Measurements from ENCODE around the gene UBE2E2. TPM values are rescaled to one million over a fixed set of nuclear protein-coding genes. Genes with fewer than 3 reads are reported as not detected.

The UBE2E2 gene
- polyA plus RNA-seq, 3 donors, result 43.0 to 56.8 (median 53.0) TPM

DNA sequence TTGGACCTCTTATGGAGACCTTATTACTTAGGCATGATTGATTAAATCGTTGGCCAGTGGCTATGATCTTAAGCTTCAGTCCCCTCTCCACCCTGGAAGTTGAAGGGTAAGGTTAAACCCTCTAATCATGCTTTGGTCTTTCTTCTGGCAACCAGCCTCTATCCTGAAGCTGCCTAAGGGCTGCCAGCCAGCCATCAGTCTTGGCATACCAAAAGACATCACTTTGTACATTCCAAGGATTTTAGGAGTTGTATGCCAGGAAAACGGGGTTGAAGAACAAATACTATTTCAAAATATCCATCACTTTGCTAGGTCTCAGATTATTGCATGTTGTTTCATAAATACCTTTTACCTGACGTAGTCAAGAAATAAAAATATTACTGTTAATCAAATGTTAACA lies 28.9 kb downstream of the UBE2E2 start:
- no peak for DNase-seq (ENCODE audit: extremely low read depth in 1 of 11, low read depth in 9 of 11, low spot score in 4 of 11)

DNA sequence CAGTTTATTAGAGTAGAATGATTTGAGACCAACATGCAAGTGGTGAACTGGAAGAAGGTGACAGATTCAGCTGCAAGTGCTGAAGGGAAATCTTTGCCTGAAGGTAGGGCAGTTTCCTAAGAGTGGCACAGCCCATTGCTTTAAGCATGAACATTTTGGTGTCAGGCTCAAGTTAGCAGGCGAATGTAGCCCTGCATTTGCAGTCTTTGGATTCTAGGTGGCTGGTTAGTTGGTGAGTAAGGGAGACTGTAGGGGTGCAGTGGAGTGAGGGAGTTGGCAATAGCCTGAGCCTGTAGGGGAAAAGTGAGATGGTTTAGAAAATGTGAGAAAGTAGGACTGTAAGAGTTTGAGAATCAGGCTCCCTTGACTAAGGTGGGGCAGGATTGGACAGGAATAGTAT lies 29.7 kb downstream of the UBE2E2 start:
- no peak for DNase-seq (ENCODE audit: extremely low read depth in 1 of 11, low read depth in 9 of 11, low spot score in 4 of 11)

DNA sequence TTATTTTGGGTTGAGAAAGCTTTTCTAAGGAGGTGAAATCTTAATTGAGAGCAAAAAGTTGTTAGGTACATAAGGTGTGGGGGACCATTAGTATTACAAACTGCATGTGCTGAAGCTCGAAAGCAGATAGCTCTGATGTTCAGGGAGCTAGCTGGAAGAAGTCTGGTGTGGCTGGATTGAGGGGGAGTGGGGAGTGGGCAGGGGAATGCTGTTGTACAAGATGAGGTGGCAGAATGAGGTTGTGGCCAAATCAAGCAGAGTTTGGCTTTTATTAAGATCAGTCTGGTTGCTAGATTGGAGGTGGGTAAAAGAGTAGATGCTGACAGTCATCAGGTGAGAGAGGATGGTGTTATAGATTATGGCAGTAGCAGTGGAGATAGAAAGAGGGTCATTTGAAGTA lies 32.1 kb downstream of the UBE2E2 start:
- no peak for DNase-seq (ENCODE audit: extremely low read depth in 1 of 11, low read depth in 9 of 11, low spot score in 4 of 11)

DNA sequence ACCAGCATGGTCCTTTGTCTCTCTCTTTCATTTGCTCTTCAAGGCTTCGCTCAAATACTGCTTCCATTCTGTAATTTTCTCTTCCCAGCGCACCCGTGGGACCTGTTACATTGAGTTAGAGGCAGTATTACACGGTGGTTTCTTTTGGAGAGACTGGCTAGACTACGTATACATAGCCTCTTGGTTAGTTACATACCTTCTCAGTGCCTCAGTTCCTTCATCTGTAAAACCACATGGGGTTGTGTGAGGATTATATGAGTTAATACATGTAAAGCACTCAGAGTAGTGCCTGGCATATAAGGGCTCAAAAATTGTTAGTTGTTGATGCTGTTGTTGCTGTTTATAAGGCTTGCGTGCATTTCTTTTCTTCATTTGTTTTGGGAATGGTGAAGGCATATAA lies 33.8 kb downstream of the UBE2E2 start:
- DNase-seq (ENCODE audit: extremely low read depth in 1 of 11, low read depth in 9 of 11, low spot score in 4 of 11), result no peak

DNA sequence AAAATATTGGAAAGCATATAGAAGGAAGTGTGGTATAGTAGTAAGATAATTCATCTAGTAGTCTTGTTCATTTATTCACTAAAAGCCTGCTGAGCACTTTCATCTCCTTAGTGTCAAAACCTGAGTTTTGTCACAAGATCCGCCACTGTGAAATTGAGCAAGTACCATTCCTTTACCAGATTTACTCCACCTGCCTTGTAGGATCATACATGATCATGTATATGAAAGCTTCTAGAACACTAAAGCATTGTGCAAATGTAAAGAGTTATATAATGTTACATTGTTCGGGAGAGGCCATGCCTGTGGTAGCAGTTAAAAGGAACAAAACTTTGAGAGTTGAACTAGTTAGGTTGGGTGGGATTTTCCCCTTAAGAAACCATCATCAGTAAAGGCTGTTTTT lies 35.0 kb downstream of the UBE2E2 start:
- DNase-seq (ENCODE audit: extremely low read depth in 1 of 11, low read depth in 9 of 11, low spot score in 4 of 11), result no peak

DNA sequence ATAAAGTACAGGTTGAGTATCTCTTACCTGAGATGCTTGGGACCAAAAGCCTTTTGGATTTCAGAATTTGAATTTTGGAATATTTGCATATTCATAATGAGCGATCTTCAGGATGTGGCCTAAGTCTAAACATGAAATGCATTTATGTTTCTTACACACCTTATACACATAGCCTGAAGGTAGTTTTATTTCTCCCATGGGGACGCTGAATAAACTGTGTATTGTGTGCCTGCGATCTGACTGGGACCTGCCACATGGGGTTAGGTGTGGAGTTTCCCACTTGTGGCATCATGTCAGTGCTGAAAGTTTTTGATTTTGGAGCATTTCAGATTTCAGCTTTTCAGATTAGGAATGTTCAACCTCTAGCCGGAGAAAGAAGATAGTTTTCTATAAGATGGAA lies 35.5 kb downstream of the UBE2E2 start:
- DNase-seq (ENCODE audit: extremely low read depth in 1 of 11, low read depth in 9 of 11, low spot score in 4 of 11), result no peak

DNA sequence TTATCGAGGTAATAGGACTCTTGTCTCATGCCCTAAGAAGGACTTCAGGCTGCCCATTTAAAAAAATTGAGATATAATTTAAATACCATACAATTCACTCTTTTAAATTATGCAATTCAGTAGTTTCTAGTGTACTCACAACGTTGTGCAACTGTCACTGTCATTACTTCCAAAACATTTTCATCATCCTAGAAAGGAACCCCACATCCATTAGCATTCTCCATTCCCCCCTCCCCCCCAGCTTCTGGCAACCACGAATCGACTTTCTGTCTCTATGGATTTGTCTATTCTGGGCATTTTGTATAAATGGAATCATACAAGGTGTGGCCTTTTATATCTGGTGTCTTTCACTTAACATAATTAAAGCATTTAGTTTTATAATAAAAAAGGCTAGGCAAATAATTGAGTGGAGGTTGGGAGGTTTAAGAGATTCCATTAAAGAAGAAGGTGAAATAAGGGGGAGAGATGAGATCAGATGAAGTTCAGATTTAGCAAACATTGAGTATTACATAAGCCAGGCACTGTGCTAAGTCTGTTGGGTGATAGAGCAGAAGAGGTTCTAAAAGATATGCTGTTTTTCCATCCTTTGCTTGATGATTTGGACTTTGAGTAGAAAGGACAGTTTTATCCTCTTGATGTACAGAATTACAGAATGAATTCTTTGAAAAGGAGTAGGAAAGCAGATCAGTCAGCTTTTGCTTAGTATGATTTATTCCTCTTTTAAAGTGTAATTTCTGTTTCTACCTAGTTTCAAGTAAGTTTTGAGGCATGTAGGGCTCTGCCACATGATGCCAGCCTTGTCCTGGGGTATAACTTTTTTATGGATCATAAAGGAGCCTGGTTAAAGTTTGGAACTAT lies 36.3 kb downstream of the UBE2E2 start:
- DNase-seq (ENCODE audit: extremely low read depth in 1 of 11, low read depth in 9 of 11, low spot score in 4 of 11), result no peak

DNA sequence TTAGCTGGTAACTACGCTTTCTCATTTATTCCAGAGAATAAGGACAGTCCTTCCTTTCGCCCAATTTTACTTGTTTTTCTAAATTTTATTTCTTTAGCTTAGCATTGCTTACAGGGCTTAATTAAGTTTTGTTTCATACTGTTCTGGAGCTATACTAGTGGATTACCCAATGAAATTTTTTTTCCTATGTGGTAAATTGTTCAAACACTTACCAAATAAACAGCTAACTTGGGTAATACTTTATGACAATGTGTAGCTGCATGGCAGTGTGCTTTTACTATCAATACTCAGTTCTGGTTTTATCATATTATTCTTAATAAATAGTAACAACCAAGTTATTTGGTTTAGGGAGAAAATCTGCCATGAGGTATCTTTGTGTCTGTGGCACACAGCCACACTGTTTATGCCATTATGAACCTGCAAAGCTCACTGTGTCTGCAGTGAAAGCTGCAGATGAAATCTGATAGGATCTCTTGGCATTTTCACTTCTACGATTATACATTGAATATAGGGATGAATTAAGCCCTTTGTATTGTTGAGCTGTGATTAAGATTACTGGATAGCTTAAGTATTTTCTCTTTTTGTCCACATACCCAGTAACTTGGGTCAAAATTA lies 37.2 kb downstream of the UBE2E2 start:
- no peak for DNase-seq (ENCODE audit: extremely low read depth in 1 of 11, low read depth in 9 of 11, low spot score in 4 of 11)

DNA sequence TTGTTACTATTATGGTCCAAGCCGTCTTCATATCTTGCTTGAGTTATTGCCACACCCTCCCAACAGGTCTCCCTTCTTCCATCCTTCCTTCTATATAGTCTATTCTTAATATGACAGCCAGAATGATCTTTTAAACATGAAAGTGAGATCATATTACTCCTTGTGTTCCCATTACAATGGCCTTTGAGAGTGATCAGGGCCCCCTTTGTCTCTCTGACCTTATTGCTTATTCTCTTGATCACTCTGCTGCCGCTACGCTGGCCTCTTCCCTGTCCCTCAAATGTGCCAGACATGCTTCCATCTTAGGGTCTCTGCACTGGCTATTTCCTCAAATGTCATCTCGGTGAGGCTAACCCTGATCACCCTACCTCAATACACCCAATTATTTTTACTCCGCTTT lies 38.1 kb downstream of the UBE2E2 start:
- no peak for DNase-seq (ENCODE audit: extremely low read depth in 1 of 11, low read depth in 9 of 11, low spot score in 4 of 11)

DNA sequence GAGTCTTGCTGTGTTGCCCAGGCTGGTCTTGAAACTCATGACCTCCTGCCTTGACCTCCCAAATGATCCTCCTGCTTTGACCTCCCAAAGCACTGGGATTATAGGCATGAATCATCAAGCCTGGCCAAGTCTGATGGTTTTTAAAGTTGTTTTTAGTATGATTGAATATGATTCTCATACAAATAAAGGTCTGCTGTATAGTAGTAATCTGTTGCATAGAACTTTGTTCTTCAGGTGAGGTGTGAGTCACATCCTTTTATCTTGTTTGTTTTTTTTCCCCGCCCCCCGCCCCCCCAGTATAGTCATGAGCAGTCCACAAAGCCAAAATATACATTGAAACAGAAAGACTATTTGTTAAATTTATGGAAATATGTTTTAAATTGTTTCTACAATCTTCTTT lies 39.0 kb downstream of the UBE2E2 start:
- DNase-seq (ENCODE audit: extremely low read depth in 1 of 11, low read depth in 9 of 11, low spot score in 4 of 11), result no peak

DNA sequence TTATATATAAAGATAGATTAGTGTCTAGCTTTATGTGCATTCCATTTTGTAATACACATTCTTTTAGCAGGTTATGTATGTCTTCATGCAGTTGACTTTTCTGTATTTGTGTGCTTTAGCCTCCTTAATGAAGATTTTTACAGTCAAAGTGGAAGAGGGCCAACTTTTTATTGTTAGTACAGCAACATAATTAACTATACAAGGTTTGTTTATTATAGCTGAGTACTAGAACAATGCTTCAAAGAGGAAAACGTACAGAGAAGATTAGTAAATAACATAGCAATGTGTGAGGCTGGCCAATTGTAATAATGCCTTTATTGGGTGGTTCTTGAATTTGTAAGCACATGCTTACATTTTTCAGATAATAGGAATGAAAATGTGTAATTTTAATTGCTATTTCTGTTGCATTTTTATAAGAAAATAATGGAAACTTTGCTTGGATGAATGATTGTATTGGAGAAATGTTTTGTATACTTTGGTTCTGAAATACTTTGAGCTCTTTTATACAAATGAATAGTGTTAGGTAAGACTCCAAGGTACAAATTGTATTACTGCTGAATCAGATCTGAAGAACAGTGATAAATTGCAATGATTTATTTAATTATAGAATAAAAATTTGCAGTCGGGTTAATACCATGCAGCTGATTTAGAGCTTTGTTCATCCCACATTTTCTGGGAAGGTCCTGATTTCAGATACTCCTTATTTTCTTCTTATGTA lies 41.4 kb downstream of the UBE2E2 start:
- DNase-seq (ENCODE audit: extremely low read depth in 1 of 11, low read depth in 9 of 11, low spot score in 4 of 11), result no peak

DNA sequence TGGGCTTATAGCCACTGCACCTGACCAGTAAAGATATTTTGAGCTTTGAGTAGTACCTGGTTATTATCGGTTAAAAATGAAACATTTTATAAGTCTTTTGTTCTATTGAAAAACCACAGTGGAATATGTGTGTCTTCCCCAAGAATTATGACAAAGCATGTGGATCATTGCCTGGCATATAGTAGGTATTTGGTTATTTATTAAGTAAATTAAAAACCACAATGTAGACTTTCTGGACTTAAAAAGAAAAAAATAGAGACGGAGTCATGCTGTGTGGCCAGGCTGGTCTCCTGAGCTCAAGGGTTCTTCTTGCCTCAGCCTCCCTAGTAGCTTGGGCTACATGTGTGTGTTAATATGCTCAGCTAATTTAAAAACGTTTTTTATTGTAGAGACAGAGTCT lies 43.5 kb downstream of the UBE2E2 start:
- DNase-seq (ENCODE audit: extremely low read depth in 1 of 11, low read depth in 9 of 11, low spot score in 4 of 11), result no peak

DNA sequence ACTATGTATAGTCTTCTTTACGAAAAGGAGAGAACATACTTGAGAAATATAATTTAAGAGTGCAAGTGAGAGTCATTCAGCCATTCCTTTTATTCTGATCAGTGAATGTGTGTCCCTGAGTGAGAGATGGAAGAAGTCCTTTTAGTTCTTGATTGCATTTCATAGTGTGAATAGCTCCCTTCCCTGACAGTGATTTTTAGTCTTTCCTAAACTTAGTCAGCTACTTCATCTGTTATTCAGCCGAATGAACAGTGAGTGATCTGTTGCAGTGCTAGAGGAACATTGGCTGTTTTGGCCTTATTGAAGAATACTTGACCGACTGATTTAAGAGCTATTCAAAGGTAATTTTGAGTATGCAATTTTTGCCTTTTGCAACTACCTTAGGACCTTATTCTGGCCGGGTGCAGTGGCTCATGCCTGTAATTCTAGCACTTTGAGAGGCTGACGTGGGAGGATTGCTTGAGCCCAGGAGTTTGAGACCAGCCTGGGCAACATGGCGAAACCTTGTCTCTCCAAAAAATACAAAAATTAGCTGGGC lies 45.5 kb downstream of the UBE2E2 start:
- no peak for DNase-seq (ENCODE audit: extremely low read depth in 1 of 11, low read depth in 9 of 11, low spot score in 4 of 11)

DNA sequence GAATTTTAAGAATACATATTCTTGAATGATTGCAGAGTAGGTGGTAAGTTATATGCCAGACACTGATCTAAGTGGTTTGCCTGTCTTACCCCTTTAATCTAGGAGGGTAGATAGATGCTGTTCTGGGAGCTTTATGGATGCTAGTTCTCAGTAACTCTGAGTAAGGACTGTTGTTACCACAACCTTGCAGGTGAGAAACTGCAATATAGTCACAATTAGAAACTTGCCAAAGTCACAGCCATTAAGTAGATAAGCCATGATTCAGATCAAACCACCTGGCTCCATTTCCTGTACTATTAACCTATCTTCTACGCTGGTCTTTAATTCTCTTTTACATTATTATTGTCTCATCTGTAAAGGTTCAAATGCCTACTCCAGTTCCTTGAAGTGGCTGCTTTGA lies 46.8 kb downstream of the UBE2E2 start:
- DNase-seq (ENCODE audit: extremely low read depth in 1 of 11, low read depth in 9 of 11, low spot score in 4 of 11), result no peak

DNA sequence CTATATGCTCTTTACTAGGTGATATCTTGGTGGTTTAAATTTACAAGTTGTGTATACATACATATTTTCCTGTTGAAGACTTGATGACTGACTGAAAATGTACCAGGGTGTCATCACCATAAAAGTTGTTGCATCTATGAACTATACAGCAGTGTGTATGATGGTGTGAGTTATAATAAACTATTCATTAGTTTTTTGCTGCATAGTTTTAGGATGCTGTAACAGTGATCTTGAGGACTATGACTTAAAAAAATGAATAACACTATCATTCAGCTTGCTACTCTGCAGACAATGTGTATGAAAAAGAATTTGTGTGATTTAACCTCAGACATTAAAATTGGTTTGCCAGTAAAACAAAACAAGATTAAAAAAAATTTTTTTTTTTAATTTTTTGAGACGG lies 49.0 kb downstream of the UBE2E2 start:
- no peak for DNase-seq (ENCODE audit: extremely low read depth in 1 of 11, low read depth in 9 of 11, low spot score in 4 of 11)

DNA sequence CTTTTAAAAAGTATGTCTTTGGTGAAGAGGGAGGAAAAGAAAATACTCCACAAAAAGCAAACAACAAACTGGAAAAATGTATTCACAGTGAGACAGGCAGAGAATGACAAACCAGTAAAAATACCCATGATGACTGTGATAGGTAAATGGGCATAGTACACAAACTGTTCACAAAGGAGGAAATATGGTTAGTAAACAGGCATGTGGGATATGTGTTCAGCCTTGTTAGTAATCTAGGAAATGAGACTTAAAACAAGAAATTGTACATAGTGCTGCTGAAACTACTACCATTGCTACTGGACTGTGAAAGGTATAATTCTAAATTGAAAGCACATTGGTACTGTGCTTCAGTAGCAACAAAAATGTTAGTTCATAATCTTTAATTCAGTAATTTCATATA lies 50.1 kb downstream of the UBE2E2 start:
- DNase-seq (ENCODE audit: extremely low read depth in 1 of 11, low read depth in 9 of 11, low spot score in 4 of 11), result no peak

DNA sequence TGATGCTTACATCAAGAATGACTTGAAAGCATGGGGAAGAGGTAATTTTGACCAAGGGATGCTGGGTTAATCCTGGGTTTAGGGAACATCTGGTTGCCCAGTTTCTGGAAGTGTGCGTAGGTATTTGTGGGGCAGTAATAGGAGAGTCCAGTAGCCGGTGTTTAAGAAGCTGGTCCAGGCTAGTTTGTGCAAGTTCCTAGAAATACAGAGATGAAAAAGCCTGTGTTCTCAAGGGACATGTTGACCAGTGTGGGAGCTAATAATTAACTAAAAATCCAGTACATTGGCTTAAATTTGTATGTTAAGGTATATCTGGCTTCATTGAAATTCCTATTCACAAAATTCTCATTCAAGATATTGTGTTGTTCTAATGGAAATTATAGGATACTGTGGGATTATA lies 51.2 kb downstream of the UBE2E2 start:
- peak in 2 of 11 donors; percentile 8 to 20 for DNase-seq (ENCODE audit: extremely low read depth in 1 of 11, low read depth in 9 of 11, low spot score in 4 of 11)

DNA sequence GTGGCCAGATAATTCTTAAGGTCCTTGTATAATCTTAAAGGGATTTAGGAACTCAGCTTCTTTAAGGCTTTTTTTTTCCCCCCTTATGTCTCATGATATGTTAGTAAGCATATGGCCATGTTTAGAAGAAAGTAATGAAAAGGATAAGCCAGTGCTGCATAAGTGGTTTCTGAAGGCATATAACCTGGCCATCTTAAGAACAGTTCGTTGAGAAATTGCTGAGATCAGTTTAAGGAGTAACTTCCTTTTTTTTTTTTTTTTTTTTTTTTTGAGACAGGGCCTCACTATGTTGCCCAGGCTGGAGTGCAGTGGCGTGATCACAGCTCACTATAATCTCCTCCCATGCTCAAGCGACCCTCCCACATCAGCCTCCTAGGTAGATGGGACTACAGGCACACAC lies 51.7 kb downstream of the UBE2E2 start:
- DNase-seq (ENCODE audit: extremely low read depth in 1 of 11, low read depth in 9 of 11, low spot score in 4 of 11), result no peak

DNA sequence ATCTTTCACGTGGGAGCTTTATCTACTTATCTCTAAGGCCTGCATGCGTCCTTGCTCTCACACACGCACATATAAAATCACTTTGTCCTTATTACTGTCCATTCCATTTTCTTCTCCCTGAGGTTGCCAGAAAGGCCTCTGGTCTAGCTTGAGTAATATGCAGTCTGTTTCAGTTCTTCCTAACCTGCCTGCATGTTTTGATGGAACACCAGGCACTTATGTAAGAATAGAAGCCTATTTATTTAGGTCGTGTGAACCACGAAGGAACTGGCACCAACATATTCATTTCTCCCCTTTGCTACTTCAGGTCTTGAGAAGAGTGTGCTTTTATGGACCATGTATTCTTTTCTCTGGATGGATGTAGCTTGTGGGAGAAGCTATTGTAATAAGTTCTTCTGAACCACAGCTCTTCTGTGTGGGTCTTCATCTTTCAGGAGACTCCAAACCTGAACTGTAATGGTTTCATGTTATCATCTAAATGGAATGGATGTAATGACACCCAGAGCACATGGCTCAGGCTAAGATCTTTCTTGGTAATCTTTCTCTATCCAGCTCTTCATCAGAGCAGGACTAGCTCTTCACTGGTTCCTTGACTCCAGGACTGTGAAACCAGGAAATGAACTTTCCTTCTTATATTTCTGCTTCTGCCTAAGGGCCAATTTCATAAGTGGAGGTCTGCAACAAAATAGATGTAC lies 53.8 kb downstream of the UBE2E2 start:
- DNase-seq (ENCODE audit: extremely low read depth in 1 of 11, low read depth in 9 of 11, low spot score in 4 of 11), result no peak

Data from renal cortex interstitium (tissue), 11 donors.